ENCODE data around the gene MCUR1. TPM values are rescaled to one million over a fixed set of nuclear protein-coding genes. Genes with fewer than 3 reads are reported as not detected.

The MCUR1 gene
- total and polyA plus RNA-seq, 9 of the 15 experiments (the other 6 are each of a cell fraction or from before 2014, with no cell fraction given), result 5.1 to 60.2 (median 41.4) TPM

DNA sequence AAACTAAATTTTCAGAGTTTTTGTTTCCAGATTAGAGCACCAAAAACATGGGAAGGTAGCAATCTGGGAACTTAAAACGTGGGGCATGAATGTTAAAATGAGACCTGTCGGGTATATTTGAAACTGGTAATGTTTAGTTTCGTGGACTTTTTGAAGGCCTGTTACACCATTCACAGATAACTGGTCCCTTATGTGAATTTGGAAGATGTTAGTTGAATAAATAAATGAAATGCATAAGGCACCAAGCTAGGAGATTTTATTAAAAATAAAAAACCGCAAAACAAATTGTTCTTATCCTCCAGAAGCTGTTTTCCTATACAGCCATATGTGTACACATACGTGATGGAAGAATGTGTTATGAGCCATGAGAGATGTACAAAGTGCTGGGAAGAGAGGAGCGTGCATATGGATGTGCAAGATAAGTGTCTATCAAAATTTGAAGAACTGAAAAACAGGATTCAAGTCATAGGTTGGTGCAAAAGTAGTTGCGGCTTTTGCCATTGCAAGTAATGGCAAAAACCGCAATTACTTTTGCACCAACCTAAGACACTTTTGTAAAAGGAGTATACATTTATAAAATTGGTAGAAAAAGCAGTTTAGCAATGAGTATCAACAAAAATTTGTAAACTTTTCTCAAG, 700 bp upstream of the MCUR1 start (continued):
- 0 out of 2 replicates have a peak, but pooled peaks have one; percentile 35 for TF ChIP-seq TEAD4 (IDR thresholded peaks at IDR 0.05; ENCODE audit: low read length)
- TF ChIP-seq TEAD4 (CRISPR knock-in tag; IDR thresholded peaks at IDR 0.05; ENCODE audit: borderline replicate concordance), result no peak
- TF ChIP-seq ZNF436 (CRISPR knock-in tag; IDR thresholded peaks at IDR 0.05), result no peak
- TF ChIP-seq NFXL1 (CRISPR knock-in tag; IDR thresholded peaks at IDR 0.05), result 0 out of 2 replicates have a peak, but pooled peaks have one; percentile 39
- TF ChIP-seq NR4A1 (CRISPR knock-in tag; IDR thresholded peaks at IDR 0.05), result no peak
- TF ChIP-seq NR4A1 (tag; IDR thresholded peaks at IDR 0.05), result 0 out of 2 replicates have a peak, but pooled peaks have one; percentile 21
- no peak; the same call in 1 of the 2 replicates for TF ChIP-seq DPF2 (IDR thresholded peaks at IDR 0.05)
- no peak for TF ChIP-seq CEBPG (CRISPR knock-in tag; IDR thresholded peaks at IDR 0.05)
- TF ChIP-seq CEBPG (tag; conservative IDR thresholded peaks at IDR 0.05 in 1 of 2, IDR thresholded peaks at IDR 0.05 in 1 of 2), result no peak
- no peak for TF ChIP-seq GABPB2 (CRISPR knock-in tag; conservative IDR thresholded peaks at IDR 0.05)
- no peak for TF ChIP-seq ILK (tag; IDR thresholded peaks at IDR 0.05; ENCODE audit: borderline replicate concordance, low read depth)
- TF ChIP-seq DMBX1 (CRISPR knock-in tag; IDR thresholded peaks at IDR 0.05; ENCODE audit: borderline replicate concordance), result no peak
- TF ChIP-seq, protein P1, sequence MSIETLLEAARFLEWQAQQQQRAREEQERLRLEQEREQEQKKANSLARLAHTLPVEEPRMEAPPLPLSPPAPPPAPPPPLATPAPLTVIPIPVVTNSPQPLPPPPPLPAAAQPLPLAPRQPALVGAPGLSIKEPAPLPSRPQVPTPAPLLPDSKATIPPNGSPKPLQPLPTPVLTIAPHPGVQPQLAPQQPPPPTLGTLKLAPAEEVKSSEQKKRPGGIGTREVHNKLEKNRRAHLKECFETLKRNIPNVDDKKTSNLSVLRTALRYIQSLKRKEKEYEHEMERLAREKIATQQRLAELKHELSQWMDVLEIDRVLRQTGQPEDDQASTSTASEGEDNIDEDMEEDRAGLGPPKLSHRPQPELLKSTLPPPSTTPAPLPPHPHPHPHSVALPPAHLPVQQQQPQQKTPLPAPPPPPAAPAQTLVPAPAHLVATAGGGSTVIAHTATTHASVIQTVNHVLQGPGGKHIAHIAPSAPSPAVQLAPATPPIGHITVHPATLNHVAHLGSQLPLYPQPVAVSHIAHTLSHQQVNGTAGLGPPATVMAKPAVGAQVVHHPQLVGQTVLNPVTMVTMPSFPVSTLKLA (conservative IDR thresholded peaks at IDR 0.05), result no peak; a peak in 1 of 4 replicates
- TF ChIP-seq, protein P2, sequence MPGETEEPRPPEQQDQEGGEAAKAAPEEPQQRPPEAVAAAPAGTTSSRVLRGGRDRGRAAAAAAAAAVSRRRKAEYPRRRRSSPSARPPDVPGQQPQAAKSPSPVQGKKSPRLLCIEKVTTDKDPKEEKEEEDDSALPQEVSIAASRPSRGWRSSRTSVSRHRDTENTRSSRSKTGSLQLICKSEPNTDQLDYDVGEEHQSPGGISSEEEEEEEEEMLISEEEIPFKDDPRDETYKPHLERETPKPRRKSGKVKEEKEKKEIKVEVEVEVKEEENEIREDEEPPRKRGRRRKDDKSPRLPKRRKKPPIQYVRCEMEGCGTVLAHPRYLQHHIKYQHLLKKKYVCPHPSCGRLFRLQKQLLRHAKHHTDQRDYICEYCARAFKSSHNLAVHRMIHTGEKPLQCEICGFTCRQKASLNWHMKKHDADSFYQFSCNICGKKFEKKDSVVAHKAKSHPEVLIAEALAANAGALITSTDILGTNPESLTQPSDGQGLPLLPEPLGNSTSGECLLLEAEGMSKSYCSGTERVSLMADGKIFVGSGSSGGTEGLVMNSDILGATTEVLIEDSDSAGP (CRISPR knock-in tag; IDR thresholded peaks at IDR 0.05), result no peak
- no peak for TF ChIP-seq HNRNPL (IDR thresholded peaks at IDR 0.05; ENCODE audit: low read depth, low read length)
- peak; percentile 20; the same call in 1 of the 2 replicates for TF ChIP-seq MTA1 (IDR thresholded peaks at IDR 0.05; ENCODE audit: borderline replicate concordance)
- no peak for TF ChIP-seq SRSF7 (optimal IDR thresholded peaks at IDR 0.05; ENCODE audit: low read depth, low read length)
- TF ChIP-seq KLF13 (tag; IDR thresholded peaks at IDR 0.05; ENCODE audit: borderline replicate concordance, low read depth), result no peak
- TF ChIP-seq, protein P3, sequence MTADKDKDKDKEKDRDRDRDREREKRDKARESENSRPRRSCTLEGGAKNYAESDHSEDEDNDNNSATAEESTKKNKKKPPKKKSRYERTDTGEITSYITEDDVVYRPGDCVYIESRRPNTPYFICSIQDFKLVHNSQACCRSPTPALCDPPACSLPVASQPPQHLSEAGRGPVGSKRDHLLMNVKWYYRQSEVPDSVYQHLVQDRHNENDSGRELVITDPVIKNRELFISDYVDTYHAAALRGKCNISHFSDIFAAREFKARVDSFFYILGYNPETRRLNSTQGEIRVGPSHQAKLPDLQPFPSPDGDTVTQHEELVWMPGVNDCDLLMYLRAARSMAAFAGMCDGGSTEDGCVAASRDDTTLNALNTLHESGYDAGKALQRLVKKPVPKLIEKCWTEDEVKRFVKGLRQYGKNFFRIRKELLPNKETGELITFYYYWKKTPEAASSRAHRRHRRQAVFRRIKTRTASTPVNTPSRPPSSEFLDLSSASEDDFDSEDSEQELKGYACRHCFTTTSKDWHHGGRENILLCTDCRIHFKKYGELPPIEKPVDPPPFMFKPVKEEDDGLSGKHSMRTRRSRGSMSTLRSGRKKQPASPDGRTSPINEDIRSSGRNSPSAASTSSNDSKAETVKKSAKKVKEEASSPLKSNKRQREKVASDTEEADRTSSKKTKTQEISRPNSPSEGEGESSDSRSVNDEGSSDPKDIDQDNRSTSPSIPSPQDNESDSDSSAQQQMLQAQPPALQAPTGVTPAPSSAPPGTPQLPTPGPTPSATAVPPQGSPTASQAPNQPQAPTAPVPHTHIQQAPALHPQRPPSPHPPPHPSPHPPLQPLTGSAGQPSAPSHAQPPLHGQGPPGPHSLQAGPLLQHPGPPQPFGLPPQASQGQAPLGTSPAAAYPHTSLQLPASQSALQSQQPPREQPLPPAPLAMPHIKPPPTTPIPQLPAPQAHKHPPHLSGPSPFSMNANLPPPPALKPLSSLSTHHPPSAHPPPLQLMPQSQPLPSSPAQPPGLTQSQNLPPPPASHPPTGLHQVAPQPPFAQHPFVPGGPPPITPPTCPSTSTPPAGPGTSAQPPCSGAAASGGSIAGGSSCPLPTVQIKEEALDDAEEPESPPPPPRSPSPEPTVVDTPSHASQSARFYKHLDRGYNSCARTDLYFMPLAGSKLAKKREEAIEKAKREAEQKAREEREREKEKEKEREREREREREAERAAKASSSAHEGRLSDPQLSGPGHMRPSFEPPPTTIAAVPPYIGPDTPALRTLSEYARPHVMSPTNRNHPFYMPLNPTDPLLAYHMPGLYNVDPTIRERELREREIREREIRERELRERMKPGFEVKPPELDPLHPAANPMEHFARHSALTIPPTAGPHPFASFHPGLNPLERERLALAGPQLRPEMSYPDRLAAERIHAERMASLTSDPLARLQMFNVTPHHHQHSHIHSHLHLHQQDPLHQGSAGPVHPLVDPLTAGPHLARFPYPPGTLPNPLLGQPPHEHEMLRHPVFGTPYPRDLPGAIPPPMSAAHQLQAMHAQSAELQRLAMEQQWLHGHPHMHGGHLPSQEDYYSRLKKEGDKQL (CRISPR knock-in tag; IDR thresholded peaks at IDR 0.05; ENCODE audit: borderline replicate concordance), result no peak
- TF ChIP-seq KAT7 (CRISPR knock-in tag; IDR thresholded peaks at IDR 0.05; ENCODE audit: borderline replicate concordance), result 0 out of 2 replicates have a peak, but pooled peaks have one; percentile 7

Data from K562 (cell line).